ENCODE data around the gene RNF214.
"Not testable (repeated sequence)": the region's sequence is repeated elsewhere in the genome, so short reads cannot be mapped to it uniquely, and the experiment has no call there.

Gene RNF214

DNA sequence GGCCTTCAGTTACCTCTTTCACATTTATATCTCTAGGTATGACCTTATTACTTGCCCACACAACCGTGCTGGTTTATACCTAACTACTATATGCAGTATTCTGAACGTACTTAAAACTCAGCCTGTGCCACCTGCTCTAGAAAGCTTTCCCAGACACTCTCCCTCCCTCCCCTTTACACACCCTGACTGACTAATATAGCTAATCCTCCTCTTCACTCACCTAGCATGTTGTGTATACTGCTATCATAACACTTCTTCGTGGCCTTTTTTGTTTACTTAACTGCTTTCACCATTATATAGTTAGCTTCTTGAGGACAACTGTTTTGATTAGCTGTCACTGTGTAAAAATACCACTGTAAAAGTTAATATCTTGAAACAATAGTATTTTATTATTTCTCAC, 23.5 kb downstream of the RNF214 start:
- CTCF ChIA-PET = interaction anchor here (0.8 to 2.0 kb wide), 2 partner anchors 10 to 13 kb away, joined by 4 to 8 read pairs; no protein-coding TSS in a partner anchor
- no peak for DNase-seq (ENCODE audit: low read depth, low spot score)
- TF ChIP-seq, protein P1, sequence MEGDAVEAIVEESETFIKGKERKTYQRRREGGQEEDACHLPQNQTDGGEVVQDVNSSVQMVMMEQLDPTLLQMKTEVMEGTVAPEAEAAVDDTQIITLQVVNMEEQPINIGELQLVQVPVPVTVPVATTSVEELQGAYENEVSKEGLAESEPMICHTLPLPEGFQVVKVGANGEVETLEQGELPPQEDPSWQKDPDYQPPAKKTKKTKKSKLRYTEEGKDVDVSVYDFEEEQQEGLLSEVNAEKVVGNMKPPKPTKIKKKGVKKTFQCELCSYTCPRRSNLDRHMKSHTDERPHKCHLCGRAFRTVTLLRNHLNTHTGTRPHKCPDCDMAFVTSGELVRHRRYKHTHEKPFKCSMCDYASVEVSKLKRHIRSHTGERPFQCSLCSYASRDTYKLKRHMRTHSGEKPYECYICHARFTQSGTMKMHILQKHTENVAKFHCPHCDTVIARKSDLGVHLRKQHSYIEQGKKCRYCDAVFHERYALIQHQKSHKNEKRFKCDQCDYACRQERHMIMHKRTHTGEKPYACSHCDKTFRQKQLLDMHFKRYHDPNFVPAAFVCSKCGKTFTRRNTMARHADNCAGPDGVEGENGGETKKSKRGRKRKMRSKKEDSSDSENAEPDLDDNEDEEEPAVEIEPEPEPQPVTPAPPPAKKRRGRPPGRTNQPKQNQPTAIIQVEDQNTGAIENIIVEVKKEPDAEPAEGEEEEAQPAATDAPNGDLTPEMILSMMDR (IDR thresholded peaks at IDR 0.05; ENCODE audit: insufficient read depth, low read length, missing control alignments) = no peak
- POLR2A ChIA-PET = no interaction called here
- H3K4me3 ChIP-seq (ENCODE audit: low read depth, low read length) = no peak overlapping the region

GRCh38 chr11:117256573-117256972, 24.1 kb downstream of the RNF214 start:
- POLR2A ChIA-PET = no interaction called here
- CTCF ChIA-PET = interaction anchor here (0.8 to 2.0 kb wide), 2 partner anchors 10 to 14 kb away, joined by 4 to 8 read pairs; no protein-coding TSS in a partner anchor
- H3K4me3 ChIP-seq (ENCODE audit: low read depth, low read length) = no peak overlapping the region
- TF ChIP-seq, protein P1 (IDR thresholded peaks at IDR 0.05; ENCODE audit: insufficient read depth, low read length, missing control alignments) = no peak
- no peak for DNase-seq (ENCODE audit: low read depth, low spot score)

GRCh38 chr11:117258576-117258975, 26.1 kb downstream of the RNF214 start:
- no peak for DNase-seq (ENCODE audit: low read depth, low spot score)
- H3K4me3 ChIP-seq (ENCODE audit: low read depth, low read length) = no peak overlapping the region
- ChIA-PET POLR2A (no interaction called here), CTCF (no interaction called here)
- TF ChIP-seq, protein P1 (IDR thresholded peaks at IDR 0.05; ENCODE audit: insufficient read depth, low read length, missing control alignments) = no peak

- TF ChIP-seq, protein P1 (IDR thresholded peaks at IDR 0.05; ENCODE audit: insufficient read depth, low read length, missing control alignments) = no peak
- POLR2A ChIA-PET = no interaction called here
- DNase-seq (ENCODE audit: low read depth, low spot score) = no peak
- CTCF ChIA-PET = no interaction called here
- no peak overlapping the region for H3K4me3 ChIP-seq (ENCODE audit: low read depth, low read length)
Observed at GRCh38 chr11:117259417-117259816, 26.9 kb downstream of the RNF214 start.

GRCh38 chr11:117264624-117265323, 32.3 kb downstream of the RNF214 start:
- DNase-seq (ENCODE audit: low read depth, low spot score); H3K4me3 ChIP-seq (ENCODE audit: low read depth, low read length); POLR2A ChIA-PET; CTCF ChIA-PET: not testable (repeated sequence)

GRCh38 chr11:117265745-117266144, 33.3 kb downstream of the RNF214 start:
- ChIA-PET CTCF (no interaction called here), POLR2A (no interaction called here)
- TF ChIP-seq, protein P1 (IDR thresholded peaks at IDR 0.05; ENCODE audit: insufficient read depth, low read length, missing control alignments) = no peak
- no peak for DNase-seq (ENCODE audit: low read depth, low spot score)
- H3K4me3 ChIP-seq (ENCODE audit: low read depth, low read length) = no peak overlapping the region

DNA sequence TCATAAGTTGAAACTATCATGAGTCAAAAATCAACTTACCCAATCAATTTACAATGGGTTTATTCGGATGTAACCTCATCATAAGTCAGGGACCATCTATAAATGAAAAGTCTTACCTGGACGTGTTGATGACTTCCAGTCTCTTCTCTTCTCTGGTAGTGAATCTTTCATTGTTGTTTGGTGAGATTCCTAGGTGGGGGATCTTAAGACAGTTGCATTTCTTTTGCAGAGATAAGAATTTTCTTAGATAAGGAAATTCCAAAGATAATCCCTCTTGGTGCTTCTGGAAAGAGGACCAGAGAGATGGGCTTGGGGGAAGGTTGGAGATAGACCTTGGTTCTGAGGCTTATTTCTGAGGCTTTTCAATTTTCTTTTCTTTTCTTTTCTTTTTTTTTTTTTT, 37.4 kb downstream of the RNF214 start:
- ChIA-PET POLR2A (no interaction called here), CTCF (no interaction called here)
- TF ChIP-seq, protein P1 (IDR thresholded peaks at IDR 0.05; ENCODE audit: insufficient read depth, low read length, missing control alignments) = no peak
- H3K4me3 ChIP-seq (ENCODE audit: low read depth, low read length) = no peak overlapping the region
- no peak for DNase-seq (ENCODE audit: low read depth, low spot score)
